HCT116 (cell line): ENCODE measurements around the gene FTCD. TPM values are rescaled to one million over a fixed set of nuclear protein-coding genes. Genes with fewer than 3 reads are reported as not detected.

ENCODE experiments used
- ATAC-seq: fragments of 200-7000 bp; cut with Tn5 transposase; 2 replicates; pipeline ENCODE4 v1.9.1; 2020; ENCODE audit warnings: mild to moderate bottlenecking, moderate library complexity
- BruUV-seq: library from RNA; stranded (reverse); fragments of 400-500 nt; replicated peaks from 2 replicates; lab custom pipeline; 2021; lab: Mats Ljungman, UMichigan
- CTCF ChIA-PET: fragments of 300-600 bp; sonication (Branson Sonifier 250); formaldehyde crosslinking; loops from one replicate; lab custom pipeline; 2021; ENCODE audit warnings: antibody characterized with exemption; lab: Charles Lee
- POLR2A ChIA-PET: fragments of 300-600, 350-600 bp; sonication (Branson Sonifier 250); formaldehyde crosslinking; loops from one replicate; lab custom pipeline; 2021; ENCODE audit warnings: antibody characterized with exemption; lab: Charles Lee
- RAD21 ChIA-PET, 2 experiments: fragments of 300-600 bp; sonication (Branson Sonifier 250); formaldehyde crosslinking; loops; one replicate each; lab custom pipeline; 2023; ENCODE audit warnings: low total read pairs in 2 of 2; ENCODE audit not compliant: uncharacterized antibody in 2 of 2, unreplicated experiment in 2 of 2, low non-redundant PET in 1 of 2; lab: Charles Lee
- DNase-seq: peaks from one replicate; pipeline ENCODE4 v3.0.0-alpha.2; 2010; ENCODE audit warnings: low read depth, low spot score
- H2AFZ ChIP-seq: fragments of 200-600 bp; shearing (Covaris generic), sonication (generic); 2 replicates; pipeline ENCODE4 v1.6.1; 2017; ENCODE audit warnings: low read depth, mixed run types, mixed read lengths, antibody characterized with exemption, low read length; ENCODE audit not compliant: poor library complexity, severe bottlenecking
- H3K27ac ChIP-seq: 2 replicates; pipeline ENCODE4 v1.5.1; 2012; ENCODE audit warnings: low read depth, low read length
- H3K27me3 ChIP-seq: fragments of 200-600 bp; sonication (generic); 2 replicates; pipeline ENCODE4 v1.6.1; 2016; ENCODE audit warnings: mixed run types, low read length, mixed read lengths; ENCODE audit not compliant: insufficient read depth
- H3K36me3 ChIP-seq, 2 experiments: fragments of 200-500 bp in 1 of 2; fragments of 200-600 bp in 1 of 2; sonication (Bioruptor generic) in 1 of 2; sonication (generic) in 1 of 2; 2 replicates each; pipeline versions ENCODE4 v1.5.1 to v1.6.1; 2014 to 2016; ENCODE audit warnings: low read length in 2 of 2, inconsistent platforms in 1 of 2, mixed read lengths in 1 of 2, mixed run types in 1 of 2; ENCODE audit not compliant: insufficient read depth in 2 of 2, control insufficient read depth in 1 of 2
- H3K4me1 ChIP-seq, 2 experiments: fragments of 200-600 bp in 1 of 2; sonication (generic) in 1 of 2; 2 replicates each; pipeline versions ENCODE4 v1.5.1 to v1.6.1; 2012 to 2017; ENCODE audit warnings: low read length in 2 of 2, inconsistent platforms in 1 of 2, mild to moderate bottlenecking in 1 of 2, mixed read lengths in 1 of 2, mixed run types in 1 of 2, moderate library complexity in 1 of 2; ENCODE audit not compliant: insufficient read depth in 2 of 2, control insufficient read depth in 1 of 2
- H3K4me2 ChIP-seq: fragments of 200-600 bp; sonication (generic); 2 replicates; pipeline ENCODE4 v1.6.1; 2017; ENCODE audit warnings: mixed run types, low read length, mixed read lengths
- H3K4me3 ChIP-seq, 2 experiments: fragments of 200-600 bp in 1 of 2; sonication (generic) in 1 of 2; replicated peaks in 1 of 2; 2 replicates each; pipeline ENCODE4 v1.5.1; 2011 to 2016; ENCODE audit warnings: low read length in 2 of 2, control low read depth in 1 of 2, low read depth in 1 of 2, mild to moderate bottlenecking in 1 of 2, mixed read lengths in 1 of 2, mixed run types in 1 of 2
- H3K79me2 ChIP-seq: fragments of 200-600 bp; sonication (generic); 2 replicates; pipeline ENCODE4 v1.6.1; 2017; ENCODE audit warnings: mild to moderate bottlenecking, mixed run types, low read length, moderate library complexity, mixed read lengths; ENCODE audit not compliant: insufficient read depth
- H3K9ac ChIP-seq: fragments of 200-600 bp; sonication (generic); 2 replicates; pipeline ENCODE4 v1.6.1; 2016; ENCODE audit warnings: low read length, mixed read lengths
- H3K9me2 ChIP-seq: fragments of 200-600 bp; sonication (generic), shearing (Covaris generic); 2 replicates; pipeline ENCODE4 v1.6.1; 2017; ENCODE audit warnings: mixed run types, mild to moderate bottlenecking, moderate library complexity; ENCODE audit not compliant: insufficient read depth
- H3K9me3 ChIP-seq, 2 experiments: fragments of 200-500 bp in 1 of 2; fragments of 200-600 bp in 1 of 2; sonication (Bioruptor generic) in 1 of 2; sonication (generic) in 1 of 2; 2 replicates each; pipeline ENCODE4 v1.6.1; 2014 to 2017; ENCODE audit warnings: low read length in 2 of 2, mixed read lengths in 2 of 2, inconsistent platforms in 1 of 2, low read depth in 1 of 2, mild to moderate bottlenecking in 1 of 2, mixed run types in 1 of 2, moderate library complexity in 1 of 2; ENCODE audit not compliant: control insufficient read depth in 1 of 2, insufficient read depth in 1 of 2
- H4K20me1 ChIP-seq: fragments of 200-600 bp; sonication (generic), shearing (Covaris generic); 2 replicates; pipeline ENCODE4 v1.6.1; 2017; ENCODE audit warnings: mixed run types, mild to moderate bottlenecking, moderate library complexity; ENCODE audit not compliant: insufficient read depth
- ATF3 ChIP-seq: IDR thresholded peaks from 2 replicates; pipeline ENCODE4 v1.6.1; 2012
- CTCF ChIP-seq, 3 experiments: fragments of 200-600 bp in 1 of 3; sonication (generic) in 1 of 3; IDR thresholded peaks in 2 of 3; conservative IDR thresholded peaks in 1 of 3; 2 replicates each; pipeline ENCODE4 v1.5.1; 2012 to 2017; ENCODE audit warnings: low read depth in 2 of 3, low read length in 2 of 3, antibody characterized with exemption in 1 of 3, borderline replicate concordance in 1 of 3, control low read depth in 1 of 3, mild to moderate bottlenecking in 1 of 3, mixed read lengths in 1 of 3, mixed run types in 1 of 3, moderate library complexity in 1 of 3; ENCODE audit not compliant: insufficient read depth in 1 of 3
- EGR1 ChIP-seq: IDR thresholded peaks from 2 replicates; pipeline ENCODE4 v1.6.1; 2012; ENCODE audit warnings: low read depth
- ELF1 ChIP-seq: IDR thresholded peaks from 2 replicates; pipeline ENCODE4 v1.6.1; 2012; ENCODE audit warnings: low read depth, borderline replicate concordance
- EZH2 ChIP-seq: fragments of 200-600 bp; sonication (generic); IDR thresholded peaks from 2 replicates; pipeline ENCODE4 v1.6.1; 2017; ENCODE audit warnings: antibody characterized with exemption, mixed run types
- EZH2phosphoT487 ChIP-seq: fragments of 200-600 bp; IDR thresholded peaks from 2 replicates; pipeline ENCODE4 v1.6.1; 2018; ENCODE audit warnings: antibody characterized with exemption, borderline replicate concordance
- FOSL1 ChIP-seq: IDR thresholded peaks from 2 replicates; pipeline ENCODE4 v1.6.1; 2012; ENCODE audit warnings: low read depth
- POLR2A ChIP-seq: IDR thresholded peaks from 2 replicates; pipeline ENCODE4 v1.7.0; 2011; ENCODE audit warnings: borderline replicate concordance; ENCODE audit not compliant: insufficient read depth, insufficient read length; ENCODE audit errors: extremely low read depth
- POLR2AphosphoS5 ChIP-seq: IDR thresholded peaks from 2 replicates; pipeline ENCODE4 v1.6.1; 2011; ENCODE audit warnings: mild to moderate bottlenecking, low read depth, low read length, moderate library complexity
- RAD21 ChIP-seq: IDR thresholded peaks from 2 replicates; pipeline ENCODE4 v1.6.1; 2012; ENCODE audit warnings: low read depth, mild to moderate bottlenecking
- SIN3A ChIP-seq: IDR thresholded peaks from 2 replicates; pipeline ENCODE4 v1.6.1; 2012; ENCODE audit warnings: low read depth
- SP1 ChIP-seq: IDR thresholded peaks from 2 replicates; pipeline ENCODE4 v1.6.1; 2012; ENCODE audit warnings: low read depth
- TCF7L2 ChIP-seq: IDR thresholded peaks from 2 replicates; pipeline ENCODE4 v1.7.0; 2011; ENCODE audit warnings: borderline replicate concordance, inconsistent platforms; ENCODE audit not compliant: insufficient read depth, insufficient read length; ENCODE audit errors: extremely low read depth
- ZFX ChIP-seq: fragments of 450-650 bp; IDR thresholded peaks from 2 replicates; pipeline ENCODE4 v1.6.1; 2017
- ZNF274 ChIP-seq: fragments of 200-500 bp; sonication (Bioruptor generic); IDR thresholded peaks from 2 replicates; pipeline ENCODE4 v1.6.1; 2014; ENCODE audit warnings: mild to moderate bottlenecking, low read depth, low read length, inconsistent platforms
- intact Hi-C: fragments of 100-400 bp; cut with micrococcal nuclease; formaldehyde crosslinking; loops from 2 replicates; pipeline ENCODE4 v1.10.0; 2022
- total RNA-seq: library from RNA; stranded (reverse); gene quantifications from one replicate; pipeline ENCODE4 v1.2.1, GENCODE V29; 2021; ENCODE audit not compliant: unreplicated experiment
- TF ChIP-seq, protein P1 (sequence below): IDR thresholded peaks from 2 replicates; pipeline ENCODE4 v1.6.1; 2012; ENCODE audit warnings: low read depth
- TF ChIP-seq, protein P2 (sequence below): IDR thresholded peaks from 2 replicates; pipeline ENCODE4 v1.6.1; 2011; ENCODE audit warnings: mild to moderate bottlenecking, low read length, moderate library complexity; ENCODE audit not compliant: insufficient replicate concordance; ENCODE audit errors: extremely low read depth

FTCD gene
- total RNA-seq, 1 experiment from 2014 or later, result 2.5 TPM

GRCh38 chr21:46181953-46182547 is 26.7 kb upstream of the FTCD start (continued):
- TF ChIP-seq EZH2phosphoT487, result no peak
- no peak for TF ChIP-seq FOSL1
- TF ChIP-seq ATF3, result no peak

- H3K27me3 ChIP-seq, result no peaks in the 10 kb centered on the region
- H3K4me2 ChIP-seq, result no peak overlapping the region
- peaks cover 0 to 5% of the 10 kb centered on the region in 2 experiments; a peak in 1 of 4 replicates for H3K9me3 ChIP-seq
- no peaks in the 10 kb centered on the region for H3K4me1 ChIP-seq
- ChIA-PET POLR2A (no interaction called here), RAD21 (no interaction called here), CTCF (no interaction called here)
- TF ChIP-seq, protein P1, sequence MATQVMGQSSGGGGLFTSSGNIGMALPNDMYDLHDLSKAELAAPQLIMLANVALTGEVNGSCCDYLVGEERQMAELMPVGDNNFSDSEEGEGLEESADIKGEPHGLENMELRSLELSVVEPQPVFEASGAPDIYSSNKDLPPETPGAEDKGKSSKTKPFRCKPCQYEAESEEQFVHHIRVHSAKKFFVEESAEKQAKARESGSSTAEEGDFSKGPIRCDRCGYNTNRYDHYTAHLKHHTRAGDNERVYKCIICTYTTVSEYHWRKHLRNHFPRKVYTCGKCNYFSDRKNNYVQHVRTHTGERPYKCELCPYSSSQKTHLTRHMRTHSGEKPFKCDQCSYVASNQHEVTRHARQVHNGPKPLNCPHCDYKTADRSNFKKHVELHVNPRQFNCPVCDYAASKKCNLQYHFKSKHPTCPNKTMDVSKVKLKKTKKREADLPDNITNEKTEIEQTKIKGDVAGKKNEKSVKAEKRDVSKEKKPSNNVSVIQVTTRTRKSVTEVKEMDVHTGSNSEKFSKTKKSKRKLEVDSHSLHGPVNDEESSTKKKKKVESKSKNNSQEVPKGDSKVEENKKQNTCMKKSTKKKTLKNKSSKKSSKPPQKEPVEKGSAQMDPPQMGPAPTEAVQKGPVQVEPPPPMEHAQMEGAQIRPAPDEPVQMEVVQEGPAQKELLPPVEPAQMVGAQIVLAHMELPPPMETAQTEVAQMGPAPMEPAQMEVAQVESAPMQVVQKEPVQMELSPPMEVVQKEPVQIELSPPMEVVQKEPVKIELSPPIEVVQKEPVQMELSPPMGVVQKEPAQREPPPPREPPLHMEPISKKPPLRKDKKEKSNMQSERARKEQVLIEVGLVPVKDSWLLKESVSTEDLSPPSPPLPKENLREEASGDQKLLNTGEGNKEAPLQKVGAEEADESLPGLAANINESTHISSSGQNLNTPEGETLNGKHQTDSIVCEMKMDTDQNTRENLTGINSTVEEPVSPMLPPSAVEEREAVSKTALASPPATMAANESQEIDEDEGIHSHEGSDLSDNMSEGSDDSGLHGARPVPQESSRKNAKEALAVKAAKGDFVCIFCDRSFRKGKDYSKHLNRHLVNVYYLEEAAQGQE, result no peak
- TF ChIP-seq RAD21 (no peak), CTCF (IDR thresholded peaks at IDR 0.05 in 2 of 3, conservative IDR thresholded peaks at IDR 0.05 in 1 of 3; ENCODE audit: borderline replicate concordance in 1 of 3, insufficient read depth in 1 of 3, low read depth in 2 of 3, low read length in 2 of 3) (no peak), POLR2A (no peak), POLR2AphosphoS5 (no peak), EGR1 (no peak), SIN3A (no peak), FOSL1 (no peak), TCF7L2 (no peak), ELF1 (no peak), ZFX (no peak), SP1 (no peak), ZNF274 (no peak), EZH2 (no peak)
- TF ChIP-seq, protein P2, sequence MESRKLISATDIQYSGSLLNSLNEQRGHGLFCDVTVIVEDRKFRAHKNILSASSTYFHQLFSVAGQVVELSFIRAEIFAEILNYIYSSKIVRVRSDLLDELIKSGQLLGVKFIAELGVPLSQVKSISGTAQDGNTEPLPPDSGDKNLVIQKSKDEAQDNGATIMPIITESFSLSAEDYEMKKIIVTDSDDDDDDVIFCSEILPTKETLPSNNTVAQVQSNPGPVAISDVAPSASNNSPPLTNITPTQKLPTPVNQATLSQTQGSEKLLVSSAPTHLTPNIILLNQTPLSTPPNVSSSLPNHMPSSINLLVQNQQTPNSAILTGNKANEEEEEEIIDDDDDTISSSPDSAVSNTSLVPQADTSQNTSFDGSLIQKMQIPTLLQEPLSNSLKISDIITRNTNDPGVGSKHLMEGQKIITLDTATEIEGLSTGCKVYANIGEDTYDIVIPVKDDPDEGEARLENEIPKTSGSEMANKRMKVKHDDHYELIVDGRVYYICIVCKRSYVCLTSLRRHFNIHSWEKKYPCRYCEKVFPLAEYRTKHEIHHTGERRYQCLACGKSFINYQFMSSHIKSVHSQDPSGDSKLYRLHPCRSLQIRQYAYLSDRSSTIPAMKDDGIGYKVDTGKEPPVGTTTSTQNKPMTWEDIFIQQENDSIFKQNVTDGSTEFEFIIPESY, result no peak
- no peaks in the 10 kb centered on the region for H3K79me2 ChIP-seq
- no peak overlapping the region for H3K9ac ChIP-seq
- no peak for ATAC-seq
- DNase-seq, result no peak
- H3K4me3 ChIP-seq, result no peak overlapping the region
- H3K9me2 ChIP-seq, result no peaks in the 10 kb centered on the region
- no peaks in the 10 kb centered on the region for H4K20me1 ChIP-seq
- intact Hi-C loops, result no loop called here
- no peak overlapping the region for H3K27ac ChIP-seq
- no peaks in the 10 kb centered on the region for H3K36me3 ChIP-seq
- no TSS peak for BruUV-seq
- no peak overlapping the region for H2AFZ ChIP-seq
These were observed 26.1 kb upstream of the FTCD start for GRCh38 chr21:46181436-46181835.
